Measurements from ENCODE around the gene SPEG. TPM values are rescaled to one million over a fixed set of nuclear protein-coding genes. Genes with fewer than 3 reads are reported as not detected.

Gene SPEG
- total RNA-seq, 1 donor from 2014 or later, result 71.2 TPM

GRCh38 chr2:219402665-219403515 lies 31.8 kb upstream of the SPEG start:
- Histone ChIP-seq H4K20me1 (ENCODE audit: insufficient read depth, low read length) (no peaks in the 10 kb centered on the region), H3K9ac (ENCODE audit: low read length) (no peak overlapping the region), H3K4me1 (ENCODE audit: insufficient read depth, low read length) (peaks cover 20% of the 10 kb centered on the region), H3K4me2 (ENCODE audit: low read length) (no peak overlapping the region), H3K9me3 (ENCODE audit: insufficient read depth, low read depth, low read length) (no peaks in the 10 kb centered on the region), H3K27me3 (ENCODE audit: insufficient read depth, low read length) (no peaks in the 10 kb centered on the region), H2AFZ (ENCODE audit: low read depth, low read length) (no peak overlapping the region), H3K79me2 (ENCODE audit: insufficient read depth, low read length) (no peaks in the 10 kb centered on the region), H3K36me3 (ENCODE audit: insufficient read depth, low read length) (no peaks in the 10 kb centered on the region), H3K4me3 (ENCODE audit: insufficient read depth, low read depth, low read length) (no peak overlapping the region), H3K27ac (ENCODE audit: low read depth, low read length) (no peak overlapping the region)
- H3K4me3 Mint-ChIP-seq (ENCODE audit: unreplicated experiment), result peak overlapping the region; percentile 50
- H3K9me3 Mint-ChIP-seq (ENCODE audit: unreplicated experiment), result no peaks in the 10 kb centered on the region
- TF ChIP-seq CTCF (IDR thresholded peaks at IDR 0.05; ENCODE audit: insufficient read depth, low read depth, low read length) (peak; percentile 99), EZH2 (IDR thresholded peaks at IDR 0.05; ENCODE audit: insufficient read depth, low read length) (no peak)
- peaks cover 3% of the 10 kb centered on the region for H3K27me3 Mint-ChIP-seq (ENCODE audit: low read depth, unreplicated experiment)
- peaks cover 39% of the 10 kb centered on the region for H3K4me1 Mint-ChIP-seq (ENCODE audit: low read depth, unreplicated experiment)
- DNase-seq (ENCODE audit: low read depth) (peak; percentile 64), FAIRE-seq (peak; percentile 72)
- peak overlapping the region; percentile 4 for H3K27ac Mint-ChIP-seq (ENCODE audit: unreplicated experiment)
- H3K36me3 Mint-ChIP-seq (ENCODE audit: low read depth, unreplicated experiment), result no peaks in the 10 kb centered on the region

- DNase-seq (ENCODE audit: low read depth) (no peak), FAIRE-seq (no peak)
- no peak overlapping the region for H3K4me2 ChIP-seq (ENCODE audit: low read length)
- Mint-ChIP-seq H3K9me3 (ENCODE audit: unreplicated experiment) (no peaks in the 10 kb centered on the region), H3K4me1 (ENCODE audit: low read depth, unreplicated experiment) (peaks cover 42% of the 10 kb centered on the region), H3K27me3 (ENCODE audit: low read depth, unreplicated experiment) (peaks cover 3% of the 10 kb centered on the region), H3K4me3 (ENCODE audit: unreplicated experiment) (no peak overlapping the region), H3K27ac (ENCODE audit: unreplicated experiment) (no peak overlapping the region), H3K36me3 (ENCODE audit: low read depth, unreplicated experiment) (no peaks in the 10 kb centered on the region)
- H3K27ac ChIP-seq (ENCODE audit: low read depth, low read length), result no peak overlapping the region
- H3K4me3 ChIP-seq (ENCODE audit: insufficient read depth, low read depth, low read length), result no peak overlapping the region
- TF ChIP-seq EZH2 (IDR thresholded peaks at IDR 0.05; ENCODE audit: insufficient read depth, low read length) (no peak), CTCF (IDR thresholded peaks at IDR 0.05; ENCODE audit: insufficient read depth, low read depth, low read length) (no peak)
- H4K20me1 ChIP-seq (ENCODE audit: insufficient read depth, low read length), result no peaks in the 10 kb centered on the region
- H3K4me1 ChIP-seq (ENCODE audit: insufficient read depth, low read length), result peaks cover 20% of the 10 kb centered on the region
- H2AFZ ChIP-seq (ENCODE audit: low read depth, low read length), result no peak overlapping the region
- no peaks in the 10 kb centered on the region for H3K36me3 ChIP-seq (ENCODE audit: insufficient read depth, low read length)
- H3K79me2 ChIP-seq (ENCODE audit: insufficient read depth, low read length), result no peaks in the 10 kb centered on the region
- no peak overlapping the region for H3K9ac ChIP-seq (ENCODE audit: low read length)
- H3K27me3 ChIP-seq (ENCODE audit: insufficient read depth, low read length), result no peaks in the 10 kb centered on the region
- no peaks in the 10 kb centered on the region for H3K9me3 ChIP-seq (ENCODE audit: insufficient read depth, low read depth, low read length)
These were observed 30.8 kb upstream of the SPEG start for GRCh38 chr2:219403861-219404260.
